ENCODE data around the gene PRMT7.
A peak's percentile ranks its signal among the peaks of the same experiment; 100 is the strongest.

The PRMT7 gene

GRCh38 chr16:68351463-68351862, 40.6 kb downstream of the PRMT7 start:
- Histone ChIP-seq H3K9me3 (replicated peaks in 1 of 11) (no peaks in the 10 kb centered on the region), H4K20me1 (peaks cover 0 to 66% (median 20%) of the 10 kb centered on the region in 11 experiments; a peak in 14 of 22 replicates), H3K9ac (peak overlapping the region in 6 of 11 experiments; percentile 15 to 41 (median 24); a peak in 3 of 22 replicates), H3K27ac (peak overlapping the region in 3 of 11 experiments; percentile 37 to 55 (median 46); a peak in 7 of 22 replicates), H3K4me1 (peaks cover 44 to 84% (median 78%) of the 10 kb centered on the region in 10 experiments), H3K27me3 (peaks cover 0 to 25% (median 0%) of the 10 kb centered on the region in 11 experiments; a peak in 4 of 22 replicates), H3K4me3 (no peak overlapping the region), H3K36me3 (peaks cover 51 to 86% (median 70%) of the 10 kb centered on the region in 11 experiments), H3K4me2 (peak overlapping the region in 9 of 11 experiments; percentile 24 to 69 (median 61); a peak in 17 of 22 replicates)
- no peak for TF ChIP-seq Cebpa-rat (IDR thresholded peaks at IDR 0.05)

- Histone ChIP-seq H3K36me3 (peaks cover 56 to 84% (median 70%) of the 10 kb centered on the region in 11 experiments), H4K20me1 (peaks cover 0 to 66% (median 24%) of the 10 kb centered on the region in 11 experiments; a peak in 14 of 22 replicates), H3K9me3 (replicated peaks in 1 of 11) (no peaks in the 10 kb centered on the region), H3K27ac (peak overlapping the region in 2 of 11 experiments; percentile 46 to 55; a peak in 4 of 22 replicates), H3K4me3 (no peak overlapping the region), H3K4me1 (peaks cover 44 to 84% (median 78%) of the 10 kb centered on the region in 10 experiments), H3K27me3 (peaks cover 0 to 25% (median 0%) of the 10 kb centered on the region in 11 experiments; a peak in 4 of 22 replicates), H3K9ac (peak overlapping the region in 3 of 11 experiments; percentile 30 to 41 (median 35); a peak in 2 of 22 replicates), H3K4me2 (peak overlapping the region in 9 of 11 experiments; percentile 24 to 69 (median 61); a peak in 17 of 22 replicates)
- TF ChIP-seq Cebpa-rat (IDR thresholded peaks at IDR 0.05): no peak
Observed at GRCh38 chr16:68351991-68352431, 41.2 kb downstream of the PRMT7 start.

GRCh38 chr16:68353366-68353765, 42.5 kb downstream of the PRMT7 start:
- peak overlapping the region in 2 of 11 experiments; percentile 7; a peak in 1 of 22 replicates for H3K27ac ChIP-seq
- no peak overlapping the region for H3K4me2 ChIP-seq
- H4K20me1 ChIP-seq: peaks cover 0 to 66% (median 20%) of the 10 kb centered on the region in 11 experiments; a peak in 11 of 22 replicates
- peaks cover 66 to 91% (median 78%) of the 10 kb centered on the region in 11 experiments for H3K36me3 ChIP-seq
- no peak overlapping the region for H3K9ac ChIP-seq
- peaks cover 0 to 30% (median 0%) of the 10 kb centered on the region in 11 experiments; a peak in 5 of 22 replicates for H3K27me3 ChIP-seq
- H3K4me3 ChIP-seq: no peak overlapping the region
- peaks cover 44 to 84% (median 78%) of the 10 kb centered on the region in 10 experiments for H3K4me1 ChIP-seq
- TF ChIP-seq Cebpa-rat (IDR thresholded peaks at IDR 0.05): no peak
- no peaks in the 10 kb centered on the region for H3K9me3 ChIP-seq (replicated peaks in 1 of 11)

- H3K27me3 ChIP-seq: peaks cover 0 to 36% (median 0%) of the 10 kb centered on the region in 11 experiments; a peak in 5 of 22 replicates
- no peak for TF ChIP-seq Cebpa-rat (IDR thresholded peaks at IDR 0.05)
- H3K4me2 ChIP-seq: peak overlapping the region; percentile 85 to 100 (median 96); a peak in 19 of 22 replicates
- no peak overlapping the region; a peak in 1 of 20 replicates for H3K4me3 ChIP-seq
- peaks cover 0 to 78% (median 20%) of the 10 kb centered on the region in 11 experiments; a peak in 11 of 22 replicates for H4K20me1 ChIP-seq
- H3K4me1 ChIP-seq: peaks cover 49 to 84% (median 78%) of the 10 kb centered on the region in 10 experiments
- H3K9ac ChIP-seq: peak overlapping the region in 3 of 11 experiments; percentile 70 to 75 (median 74); a peak in 2 of 22 replicates
- peaks cover 59 to 87% (median 66%) of the 10 kb centered on the region in 11 experiments for H3K36me3 ChIP-seq
- peak overlapping the region in 5 of 11 experiments; percentile 15 to 87 (median 84); a peak in 8 of 22 replicates for H3K27ac ChIP-seq
- H3K9me3 ChIP-seq (replicated peaks in 1 of 11): no peaks in the 10 kb centered on the region
Observed at GRCh38 chr16:68354816-68355215, 44.0 kb downstream of the PRMT7 start.

GRCh38 chr16:68355447-68356248, 44.8 kb downstream of the PRMT7 start:
- Histone ChIP-seq H3K4me1 (peaks cover 57 to 85% (median 78%) of the 10 kb centered on the region in 10 experiments), H3K4me2 (peak overlapping the region; percentile 85 to 100 (median 96)), H3K36me3 (peaks cover 51 to 81% (median 57%) of the 10 kb centered on the region in 11 experiments), H3K9me3 (replicated peaks in 1 of 11) (no peaks in the 10 kb centered on the region), H3K4me3 (peak overlapping the region in 8 of 10 experiments; percentile 18 to 55 (median 47); a peak in 13 of 20 replicates), H3K27me3 (peaks cover 0 to 42% (median 0%) of the 10 kb centered on the region in 11 experiments; a peak in 5 of 22 replicates), H3K27ac (peak overlapping the region in 8 of 11 experiments; percentile 60 to 87 (median 78); a peak in 16 of 22 replicates), H3K9ac (peak overlapping the region in 8 of 11 experiments; percentile 46 to 75 (median 66); a peak in 18 of 22 replicates), H4K20me1 (peaks cover 0 to 84% (median 20%) of the 10 kb centered on the region in 11 experiments; a peak in 11 of 22 replicates)
- no peak for TF ChIP-seq Cebpa-rat (IDR thresholded peaks at IDR 0.05)

- Histone ChIP-seq H4K20me1 (peaks cover 0 to 90% (median 20%) of the 10 kb centered on the region in 11 experiments; a peak in 11 of 22 replicates), H3K27ac (peak overlapping the region in 8 of 11 experiments; percentile 60 to 87 (median 80); a peak in 17 of 22 replicates), H3K36me3 (peaks cover 46 to 77% (median 52%) of the 10 kb centered on the region in 11 experiments), H3K9me3 (replicated peaks in 1 of 11) (no peaks in the 10 kb centered on the region), H3K27me3 (peaks cover 0 to 47% (median 0%) of the 10 kb centered on the region in 11 experiments; a peak in 5 of 22 replicates), H3K4me2 (peak overlapping the region; percentile 85 to 100 (median 96)), H3K4me3 (peak overlapping the region in 8 of 10 experiments; percentile 18 to 55 (median 47); a peak in 14 of 20 replicates), H3K9ac (peak overlapping the region in 8 of 11 experiments; percentile 46 to 76 (median 66); a peak in 18 of 22 replicates), H3K4me1 (peaks cover 64 to 86% (median 79%) of the 10 kb centered on the region in 10 experiments)
- peak in 2 of 11 experiments; percentile 33 to 41; a peak in 2 of 22 replicates for TF ChIP-seq Cebpa-rat (IDR thresholded peaks at IDR 0.05)
Observed at GRCh38 chr16:68356249-68356918, 45.6 kb downstream of the PRMT7 start.

GRCh38 chr16:68356919-68357286, 46.1 kb downstream of the PRMT7 start:
- peak overlapping the region; percentile 85 to 100 (median 96) for H3K4me2 ChIP-seq
- no peak for TF ChIP-seq Cebpa-rat (IDR thresholded peaks at IDR 0.05)
- peak overlapping the region in 8 of 11 experiments; percentile 47 to 87 (median 78); a peak in 17 of 22 replicates for H3K27ac ChIP-seq
- H3K9ac ChIP-seq: peak overlapping the region in 8 of 11 experiments; percentile 17 to 76 (median 60); a peak in 15 of 22 replicates
- peaks cover 0 to 90% (median 20%) of the 10 kb centered on the region in 11 experiments; a peak in 11 of 22 replicates for H4K20me1 ChIP-seq
- peaks cover 44 to 72% (median 47%) of the 10 kb centered on the region in 11 experiments for H3K36me3 ChIP-seq
- H3K9me3 ChIP-seq (replicated peaks in 1 of 11): no peaks in the 10 kb centered on the region
- H3K27me3 ChIP-seq: peaks cover 0 to 50% (median 0%) of the 10 kb centered on the region in 11 experiments; a peak in 5 of 22 replicates
- peak overlapping the region in 7 of 10 experiments; percentile 9 to 55 (median 41); a peak in 11 of 20 replicates for H3K4me3 ChIP-seq
- peaks cover 67 to 86% (median 79%) of the 10 kb centered on the region in 10 experiments for H3K4me1 ChIP-seq
